ENCODE measurements around the gene SLC35E1.
"Not testable (repeated sequence)": the region's sequence is repeated elsewhere in the genome, so short reads cannot be mapped to it uniquely, and the experiment has no call there.

Gene SLC35E1

GRCh38 chr19:16543734-16544133 is 28.5 kb downstream of the SLC35E1 start:
- not testable (repeated sequence) for DNase-seq

- DNase-seq, result no peak
Measured at GRCh38 chr19:16542910-16543472, 29.2 kb downstream of the SLC35E1 start.

- peak; percentile 79 for DNase-seq
Measured at GRCh38 chr19:16542045-16542909, 29.9 kb downstream of the SLC35E1 start, which contains the start of gene CHERP. TSS of gene CHERP (minus strand) at chr19:16542437. CDS start at chr19:16542378, 59 bp downstream.

GRCh38 chr19:16541526-16542044 is 30.6 kb downstream of the SLC35E1 start:
- no peak for DNase-seq

- no peak for DNase-seq
Measured at GRCh38 chr19:16540948-16541347, 31.3 kb downstream of the SLC35E1 start.

GRCh38 chr19:16537111-16537510 is 35.1 kb downstream of the SLC35E1 start:
- no peak for DNase-seq

GRCh38 chr19:16536130-16536529 is 36.1 kb downstream of the SLC35E1 start:
- DNase-seq, result no peak

- no peak for DNase-seq
Measured at GRCh38 chr19:16535381-16535780, 36.8 kb downstream of the SLC35E1 start.

GRCh38 chr19:16532440-16533234 is 39.6 kb downstream of the SLC35E1 start:
- no peak for DNase-seq

GRCh38 chr19:16531380-16531669 is 40.9 kb downstream of the SLC35E1 start:
- DNase-seq, result no peak

- DNase-seq, result no peak
Measured at GRCh38 chr19:16530540-16531379, 41.5 kb downstream of the SLC35E1 start.

- no peak for DNase-seq
Measured at GRCh38 chr19:16529466-16530144, 42.6 kb downstream of the SLC35E1 start.

GRCh38 chr19:16527971-16528521 is 44.2 kb downstream of the SLC35E1 start:
- no peak for DNase-seq

GRCh38 chr19:16527334-16527935 is 44.8 kb downstream of the SLC35E1 start:
- no peak for DNase-seq

- DNase-seq, result no peak
Measured at GRCh38 chr19:16525751-16526481, 46.3 kb downstream of the SLC35E1 start.

GRCh38 chr19:16524991-16525734 is 47.1 kb downstream of the SLC35E1 start:
- no peak for DNase-seq

GRCh38 chr19:16522559-16523377 is 49.4 kb downstream of the SLC35E1 start:
- no peak for DNase-seq

- DNase-seq, result no peak
Measured at GRCh38 chr19:16521715-16522289, 50.4 kb downstream of the SLC35E1 start.

Data from NCI-H2029 treated with DMSO at 0.1 percent for 48 hours (cell line).